Aorta (tissue), 5 donors: Measurements from ENCODE around the gene GTPBP10. TPM values are rescaled to one million over a fixed set of nuclear protein-coding genes. Genes with fewer than 3 reads are reported as not detected.
"Not testable (repeated sequence)": the region's sequence is repeated elsewhere in the genome, so short reads cannot be mapped to it uniquely, and the experiment has no call there.

Experiments
- ATAC-seq: fragments of 200-7000 bp; cut with Tn5 transposase; one replicate; pipeline ENCODE4 v1.9.1; 2022; ENCODE audit warnings: moderate library complexity; ENCODE audit not compliant: low FRiP score
- DNase-seq, 2 donors: peaks; one replicate each; pipeline ENCODE4 v3.0.0-alpha.2; 2020
- H3K27ac ChIP-seq, 2 donors: one replicate each; pipeline ENCODE4 v1.5.1; 2013; ENCODE audit warnings: low read length in 2 of 2, mild to moderate bottlenecking in 2 of 2, moderate library complexity in 2 of 2, control low read depth in 1 of 2, inconsistent platforms in 1 of 2, low read depth in 1 of 2
- H3K27me3 ChIP-seq, 2 donors: one replicate each; pipeline ENCODE4 v1.6.1; 2013; ENCODE audit warnings: control low read depth in 1 of 2, low read length in 1 of 2, mild to moderate bottlenecking in 1 of 2, moderate library complexity in 1 of 2; ENCODE audit not compliant: insufficient read depth in 2 of 2, control insufficient read depth in 1 of 2
- H3K36me3 ChIP-seq, 2 donors: one replicate each; pipeline ENCODE4 v1.6.1; 2013; ENCODE audit warnings: control low read depth in 1 of 2, low read length in 1 of 2, mild to moderate bottlenecking in 1 of 2; ENCODE audit not compliant: insufficient read depth in 2 of 2, control insufficient read depth in 1 of 2
- H3K4me1 ChIP-seq, 2 donors: one replicate each; pipeline ENCODE4 v1.6.1; 2013; ENCODE audit warnings: low read length in 2 of 2, control low read depth in 1 of 2, mild to moderate bottlenecking in 1 of 2, moderate library complexity in 1 of 2; ENCODE audit not compliant: insufficient read depth in 2 of 2, control insufficient read depth in 1 of 2
- H3K4me3 ChIP-seq, 2 donors: one replicate each; pipeline ENCODE4 v1.5.1; 2013; ENCODE audit warnings: low read length in 2 of 2, control low read depth in 1 of 2, mild to moderate bottlenecking in 1 of 2
- H3K9me3 ChIP-seq: one replicate; pipeline ENCODE4 v1.6.1; 2013; ENCODE audit warnings: mild to moderate bottlenecking, low read length; ENCODE audit not compliant: control insufficient read depth
- WGBS, 2 donors: extraction: QIAGEN DNeasy Blood & Tissue Kit; methylation state at CpG; one replicate each; pipeline ENCODE4 v1.1.7; 2013; 5-methylcytosine and 5-hydroxymethylcytosine counted together
- intact Hi-C, 2 donors: fragments of 100-400 bp; cut with DNase I; formaldehyde crosslinking; loops; one replicate each; pipeline versions ENCODE4 v1.14.2 to v1.15.0; 2022
- polyA plus RNA-seq, 2 donors: library from polyadenylated mRNA; stranded (reverse); fragments of 200-250 nt; gene quantifications; one replicate each; pipeline ENCODE4 v1.2.3, GENCODE V29; 2013
- total RNA-seq, 2 donors: library from RNA; stranded (reverse); fragmentation: NEBNext Ultra II Directional; extraction: Animal tissue kit (Norgen Biotek cat#: 25700); gene quantifications; one replicate each; pipeline ENCODE4 v1.2.1, GENCODE V29; 2021
- donor health status: healthy with polysubstance abuse.
- donor health status: Bipolar disorder and iron deficiency.
- donor health status: DM: no; HTN: no; CAD: no.
- donor health status: DM: no; HTN: no; CAD: no.
- donor health status: DM: yes; HTN: yes; CAD: no.

The GTPBP10 gene
- total and polyA plus RNA-seq, 4 donors: 5.3 to 24.6 (median 15.7) TPM

DNA sequence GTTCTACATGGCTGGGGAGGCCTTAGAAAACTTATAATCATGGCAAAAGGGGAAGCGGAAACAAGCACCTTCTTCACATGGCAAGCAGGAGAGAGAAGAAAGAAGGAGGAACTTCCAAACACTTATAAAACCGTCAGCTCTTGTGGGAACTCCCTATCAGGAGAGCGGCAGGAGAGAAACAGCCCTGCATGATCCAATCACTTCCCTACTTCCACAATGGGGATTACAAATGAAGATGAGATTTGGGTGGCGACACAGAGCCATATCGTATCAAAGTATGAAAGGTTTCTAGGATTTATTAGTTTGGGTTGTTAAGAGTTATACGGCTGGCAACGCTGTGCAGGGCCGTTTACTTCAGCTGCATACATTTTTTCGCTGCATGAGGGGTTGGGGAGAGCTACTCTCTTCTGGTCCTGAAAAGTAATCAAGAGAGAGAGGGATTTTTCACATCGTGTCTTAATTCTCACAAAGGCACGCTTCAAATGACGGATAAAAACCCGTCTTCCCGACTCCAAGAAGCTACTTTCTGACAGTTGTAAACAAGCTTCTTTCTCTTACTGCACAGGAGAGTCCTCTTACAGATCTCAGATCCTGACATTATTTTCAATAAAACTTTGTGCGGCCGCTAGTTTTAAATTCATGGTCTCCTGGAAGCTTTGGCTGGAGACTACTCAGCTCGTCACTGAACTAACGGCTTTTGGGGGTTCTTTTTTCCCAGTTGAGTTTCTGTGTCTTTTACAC is 751 bp upstream of the GTPBP10 start:
- H3K4me1 ChIP-seq: no peaks in the 10 kb centered on the region
- peak overlapping the region; percentile 51 to 71 for H3K27ac ChIP-seq
- 4 to 5% methylated on average over 18 of the region's 18 CpGs for WGBS, 2 donors
- H3K27me3 ChIP-seq: no peaks in the 10 kb centered on the region
- no peaks in the 10 kb centered on the region for H3K9me3 ChIP-seq
- intact Hi-C loops: loop anchor here (1.0 to 5.0 kb wide), 3 partner anchors 57 to 193 kb away; partner anchors contain the start of genes CLDN12 (in 2 of the 2) and STEAP1 (in 1 of the 2)
- DNase-seq (no peak), ATAC-seq (peak; percentile 67)
- peak overlapping the region; percentile 54 to 92 for H3K4me3 ChIP-seq
- H3K36me3 ChIP-seq: no peaks in the 10 kb centered on the region

DNA sequence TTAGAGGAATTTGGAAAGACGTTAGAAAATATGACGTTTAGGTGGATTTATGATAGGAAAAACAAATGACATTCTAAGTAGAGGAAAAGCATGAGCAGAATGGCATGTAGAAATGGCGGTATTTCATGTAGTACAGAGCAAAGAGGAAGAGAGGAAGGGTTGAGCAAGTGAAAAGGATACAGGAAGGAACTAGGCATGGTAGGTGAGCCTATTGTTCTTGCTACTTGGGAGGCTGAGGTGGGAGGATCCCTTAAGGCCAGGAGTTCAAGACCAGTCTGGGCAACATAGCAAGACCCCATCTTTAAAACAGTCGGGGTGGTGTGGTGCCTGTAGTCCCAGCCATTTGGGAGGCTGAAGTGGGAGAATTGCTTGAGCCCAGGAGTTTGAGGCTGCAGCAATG is 1.2 kb downstream of the GTPBP10 start:
- H3K9me3 ChIP-seq: no peaks in the 10 kb centered on the region
- DNase-seq (no peak), ATAC-seq (no peak)
- no peaks in the 10 kb centered on the region for H3K4me1 ChIP-seq
- H3K36me3 ChIP-seq: no peaks in the 10 kb centered on the region
- no peak overlapping the region for H3K27ac ChIP-seq
- H3K4me3 ChIP-seq: no peak overlapping the region
- WGBS, 2 donors: 63 to 70% methylated on average over 4 of the region's 4 CpGs
- intact Hi-C loops: loop anchor here (2.0 to 5.0 kb wide), 2 partner anchors 55 to 195 kb away; partner anchors contain the start of genes CLDN12 (in 1 of the 2) and STEAP1 (in 1 of the 2)
- H3K27me3 ChIP-seq: no peaks in the 10 kb centered on the region

DNA sequence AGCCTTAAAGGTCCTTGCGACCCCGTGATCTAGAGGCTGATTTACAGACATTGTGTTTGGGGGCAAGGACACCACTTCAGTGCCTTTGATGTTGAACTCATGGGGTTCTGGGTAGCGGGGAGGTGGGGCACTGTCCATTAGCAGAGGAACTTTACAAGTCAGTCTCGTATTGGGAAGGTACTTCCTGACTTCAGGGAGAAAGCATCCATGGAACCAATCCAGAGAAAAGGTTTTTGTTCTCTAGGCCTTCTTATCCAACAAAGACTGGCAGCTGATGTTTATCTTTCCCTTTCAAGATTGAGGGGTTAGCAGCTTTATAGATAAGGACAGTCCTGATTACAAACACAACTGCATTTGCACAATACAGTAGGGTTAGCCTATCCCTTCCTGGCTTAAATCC is 2.8 kb downstream of the GTPBP10 start:
- H3K4me3 ChIP-seq: no peak overlapping the region
- no peaks in the 10 kb centered on the region for H3K4me1 ChIP-seq
- DNase-seq (no peak), ATAC-seq (no peak)
- H3K36me3 ChIP-seq: no peaks in the 10 kb centered on the region
- intact Hi-C loops: loop anchor here in 1 of 2 donors (5.0 kb wide), 1 partner anchor 197 kb away; the partner anchor contains the start of gene STEAP1
- no peaks in the 10 kb centered on the region for H3K27me3 ChIP-seq
- H3K27ac ChIP-seq: no peak overlapping the region
- WGBS, 2 donors: 83 to 86% methylated on average over 4 of the region's 4 CpGs
- no peaks in the 10 kb centered on the region for H3K9me3 ChIP-seq

DNA sequence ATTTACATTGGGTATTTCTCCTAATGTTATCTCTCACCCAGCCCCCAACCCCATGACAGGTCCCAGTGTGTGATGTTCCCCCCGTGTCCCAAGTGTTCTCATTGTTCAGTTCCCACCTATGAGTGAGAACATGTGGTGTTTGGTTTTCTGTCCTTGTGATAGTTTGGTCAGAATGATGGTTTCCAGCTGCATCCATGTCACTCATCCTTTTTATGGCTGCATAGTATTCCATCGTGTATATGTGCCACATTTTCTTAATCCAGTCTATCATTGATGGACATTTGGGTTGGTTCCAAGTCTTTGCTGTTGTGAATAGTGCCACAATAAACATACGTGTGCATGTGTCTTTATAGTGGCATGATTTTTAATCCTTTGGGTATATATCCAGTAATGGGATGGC is 3.5 kb downstream of the GTPBP10 start:
- not testable (repeated sequence) for H3K36me3 ChIP-seq, ATAC-seq, H3K9me3 ChIP-seq, DNase-seq, H3K27me3 ChIP-seq, H3K27ac ChIP-seq, H3K4me1 ChIP-seq, H3K4me3 ChIP-seq
- intact Hi-C loops: loop anchor here in 1 of 2 donors (10.0 kb wide), 1 partner anchor 1055 kb away; no protein-coding TSS in a partner anchor
- 95 to 96% methylated on average over 3 of the region's 3 CpGs for WGBS, 2 donors

DNA sequence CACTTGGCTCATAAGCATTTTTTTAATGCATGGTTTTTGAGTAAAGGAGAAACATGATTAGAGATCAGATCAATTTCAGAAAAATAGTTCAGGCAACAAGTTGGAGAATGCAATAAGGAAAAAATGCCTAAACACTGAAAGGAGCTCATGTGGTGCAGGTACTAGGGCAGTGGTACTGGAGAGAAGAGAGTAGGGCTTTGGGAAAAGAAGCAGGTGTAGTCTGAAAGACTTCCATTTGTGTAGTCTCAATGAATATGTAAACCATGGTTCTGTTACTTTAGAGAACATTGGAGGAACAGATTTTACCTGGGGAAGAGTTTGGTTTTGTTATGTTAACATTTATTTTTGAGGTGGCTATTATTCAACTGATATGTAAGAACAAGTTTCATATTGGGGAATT is 5.5 kb downstream of the GTPBP10 start:
- Histone ChIP-seq H3K27me3 (no peaks in the 10 kb centered on the region), H3K9me3 (no peaks in the 10 kb centered on the region), H3K4me3 (no peak overlapping the region), H3K27ac (no peak overlapping the region), H3K4me1 (no peaks in the 10 kb centered on the region), H3K36me3 (peaks cover 0 to 5% of the 10 kb centered on the region in 2 donors)
- ATAC-seq (no peak), DNase-seq (no peak)
- intact Hi-C loops: loop anchor here in 1 of 2 donors (10.0 kb wide), 1 partner anchor 1053 kb away; no protein-coding TSS in a partner anchor

DNA sequence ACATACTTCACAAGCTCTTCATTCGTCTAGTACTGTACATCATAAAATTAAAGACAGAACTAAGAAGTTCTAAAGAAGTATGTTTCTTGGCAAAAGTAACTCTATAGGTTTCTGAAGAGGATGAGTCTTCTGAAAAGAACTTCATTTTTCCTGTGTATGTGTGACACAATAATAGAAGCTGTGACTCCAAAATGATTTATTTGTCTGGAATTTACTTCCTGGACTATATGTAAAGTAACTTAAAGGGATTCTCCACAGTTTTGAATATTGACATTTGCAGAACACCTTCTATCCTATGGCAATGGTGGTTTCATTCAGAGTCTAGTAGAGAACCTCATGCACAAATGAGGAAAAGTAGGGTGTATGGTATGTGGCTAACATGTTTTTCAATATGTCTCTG is 36.9 kb downstream of the GTPBP10 start:
- H3K27ac ChIP-seq: no peak overlapping the region
- no peaks in the 10 kb centered on the region for H3K4me1 ChIP-seq
- DNase-seq (no peak), ATAC-seq (no peak)
- H3K27me3 ChIP-seq: no peaks in the 10 kb centered on the region
- no peaks in the 10 kb centered on the region for H3K9me3 ChIP-seq
- 87 to 89% methylated on average over 1 of the region's 1 CpG for WGBS, 2 donors
- intact Hi-C loops: no loop called here
- H3K36me3 ChIP-seq: peaks cover 4 to 10% of the 10 kb centered on the region in 2 donors
- no peak overlapping the region for H3K4me3 ChIP-seq

DNA sequence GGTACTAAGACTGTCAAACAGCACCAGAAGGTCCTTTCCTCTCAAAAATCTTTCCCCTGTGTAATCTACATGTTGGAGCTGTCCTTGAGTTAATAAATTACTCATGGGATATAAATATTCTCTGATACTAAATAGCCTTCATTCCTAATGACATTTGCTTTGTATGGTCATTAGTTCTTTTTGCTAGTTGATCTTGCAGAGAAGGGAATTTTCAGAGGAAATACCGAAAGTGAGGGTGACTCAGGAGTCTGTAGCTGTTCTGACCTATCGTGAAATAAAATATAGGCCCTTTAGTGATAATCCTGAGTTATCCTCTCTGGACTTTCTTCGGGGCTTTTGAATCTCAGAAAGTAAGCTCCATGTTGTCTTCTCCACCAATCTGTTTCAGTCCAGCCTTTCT is 37.3 kb downstream of the GTPBP10 start:
- no peak overlapping the region for H3K27ac ChIP-seq
- H3K4me1 ChIP-seq: no peaks in the 10 kb centered on the region
- 74% methylated on average over 3 of the region's 3 CpGs for WGBS, 2 donors
- no peaks in the 10 kb centered on the region for H3K27me3 ChIP-seq
- peaks cover 4 to 10% of the 10 kb centered on the region in 2 donors for H3K36me3 ChIP-seq
- no peak overlapping the region for H3K4me3 ChIP-seq
- DNase-seq (no peak), ATAC-seq (no peak)
- intact Hi-C loops: no loop called here
- H3K9me3 ChIP-seq: no peaks in the 10 kb centered on the region

DNA sequence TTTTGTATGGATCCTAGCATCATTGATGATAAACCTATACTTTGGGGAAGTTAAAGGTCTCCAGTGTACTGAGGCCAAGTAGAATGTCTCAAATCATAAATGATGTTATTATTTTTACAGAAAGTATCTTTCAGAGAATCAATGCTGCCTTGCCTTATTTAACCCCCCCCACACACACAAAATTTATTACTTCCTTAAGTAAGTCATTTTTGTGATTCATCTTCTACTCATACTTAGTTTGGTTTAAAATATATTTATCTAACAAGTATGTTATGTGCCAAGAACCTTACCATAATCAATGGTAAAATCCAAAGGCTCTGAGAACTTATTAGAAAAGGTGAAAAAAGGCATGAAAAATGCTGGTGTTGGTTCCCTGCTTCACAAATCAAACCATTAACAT is 37.9 kb downstream of the GTPBP10 start:
- no peak for ATAC-seq
- no peak overlapping the region for H3K4me3 ChIP-seq
- H3K36me3 ChIP-seq: peaks cover 1 to 4% of the 10 kb centered on the region in 2 donors
- DNase-seq: no peak
- intact Hi-C loops: no loop called here
- no peaks in the 10 kb centered on the region for H3K27me3 ChIP-seq
- no peak overlapping the region for H3K27ac ChIP-seq
- H3K4me1 ChIP-seq: no peaks in the 10 kb centered on the region
- H3K9me3 ChIP-seq: no peaks in the 10 kb centered on the region
